HepG2 (cell line): ENCODE results near the gene SEC24D. TPM values are rescaled to one million over a fixed set of nuclear protein-coding genes. Genes with fewer than 3 reads are reported as not detected.

Experiments
- ATAC-seq: fragments of 200-7000 bp; cut with Tn5 transposase; 3 replicates; pipeline ENCODE4 v1.9.1; 2020; ENCODE audit warnings: mild to moderate bottlenecking, moderate library complexity
- BruUV-seq: library from RNA; stranded (reverse); fragments of 400-500 nt; replicated peaks from 2 replicates; lab custom pipeline; 2021; lab: Mats Ljungman, UMichigan
- CTCF ChIA-PET: fragments of 300-600 bp; formaldehyde crosslinking; extraction: SDS; loops from one replicate; lab custom pipeline; 2021; ENCODE audit warnings: low total read pairs, inconsistent platforms, low intra/inter-chr PET ratio; lab: Yijun Ruan, JAX
- POLR2A ChIA-PET: fragments of 350-600 bp; sonication (Branson Sonifier 250); formaldehyde crosslinking; loops from one replicate; lab custom pipeline; 2020; ENCODE audit warnings: antibody characterized with exemption, inconsistent platforms; lab: Yijun Ruan, JAX
- DNase-seq: peaks from one replicate; pipeline ENCODE4 v3.0.0-alpha.2; 2015; ENCODE audit warnings: low spot score
- FAIRE-seq: peaks from 3 replicates; lab custom pipeline; 2011; peaks lifted over from hg19 to GRCh38; lab: Jason Lieb, UNC
- H2AFZ ChIP-seq: one replicate; pipeline ENCODE4 v1.6.1; 2011; ENCODE audit warnings: low read length, inconsistent platforms
- H3K27ac ChIP-seq: fragments of 300-600 bp; 3 replicates; pipeline ENCODE4 v1.8.0; 2011; ENCODE audit warnings: mixed run types, mild to moderate bottlenecking, mixed read lengths, low read length, inconsistent platforms; ENCODE audit not compliant: insufficient read depth; ENCODE audit errors: extremely low read length
- H3K27me3 ChIP-seq, 2 experiments: fragments of 200-600 bp in 1 of 2; 2 replicates in 1 of 2; 3 replicates in 1 of 2; pipeline versions ENCODE4 v1.6.0 to v1.8.0; 2011; ENCODE audit warnings: low read length in 2 of 2, mild to moderate bottlenecking in 2 of 2, moderate library complexity in 2 of 2, inconsistent platforms in 1 of 2; ENCODE audit not compliant: insufficient read depth in 2 of 2, control insufficient read depth in 1 of 2
- H3K36me3 ChIP-seq, 2 experiments: fragments of 200-600 bp in 1 of 2; replicated peaks in 1 of 2; 2 replicates in 1 of 2; 3 replicates in 1 of 2; pipeline versions ENCODE4 v1.5.1 to v1.8.0; 2011; ENCODE audit warnings: low read length in 2 of 2, inconsistent platforms in 1 of 2; ENCODE audit not compliant: insufficient read depth in 2 of 2, control insufficient read depth in 1 of 2
- H3K4me1 ChIP-seq: 2 replicates; pipeline ENCODE4 v1.5.1; 2012; ENCODE audit warnings: low read length, inconsistent platforms; ENCODE audit not compliant: insufficient read depth
- H3K4me2 ChIP-seq: 2 replicates; pipeline ENCODE4 v1.6.0; 2011; ENCODE audit warnings: low read depth, low read length, inconsistent platforms
- H3K4me3 ChIP-seq, 3 experiments: fragments of 200-600 bp in 1 of 3; sonication (generic), shearing (Covaris generic) in 1 of 3; replicated peaks in 1 of 3; 2 replicates each; pipeline ENCODE4 v1.5.1; 2011 to 2016; ENCODE audit warnings: low read length in 3 of 3, inconsistent platforms in 2 of 3, low read depth in 2 of 3, mild to moderate bottlenecking in 2 of 3, control low read depth in 1 of 3, mixed read lengths in 1 of 3; ENCODE audit not compliant: insufficient read depth in 1 of 3
- H3K79me2 ChIP-seq: one replicate; pipeline ENCODE4 v1.6.1; 2011; ENCODE audit warnings: low read length, inconsistent platforms; ENCODE audit not compliant: insufficient read depth
- H3K9ac ChIP-seq: 2 replicates; pipeline ENCODE4 v1.6.0; 2011; ENCODE audit warnings: mild to moderate bottlenecking, low read depth, low read length, inconsistent platforms; ENCODE audit not compliant: insufficient read depth
- H3K9me3 ChIP-seq: 2 replicates; pipeline ENCODE4 v1.5.1; 2012; ENCODE audit warnings: mild to moderate bottlenecking, low read length
- H4K20me1 ChIP-seq: 2 replicates; pipeline ENCODE4 v1.6.0; 2011; ENCODE audit warnings: inconsistent platforms, mild to moderate bottlenecking, low read length, moderate library complexity; ENCODE audit not compliant: insufficient read depth
- ARID5B ChIP-seq: IDR thresholded peaks from 2 replicates; pipeline ENCODE4 v1.4.0; 2020; ENCODE audit warnings: mild to moderate bottlenecking, missing genetic modification reagents
- CHD4 ChIP-seq: fragments of 200-600 bp; sonication (generic); IDR thresholded peaks from 2 replicates; pipeline ENCODE4 v1.7.0; 2017; ENCODE audit warnings: mild to moderate bottlenecking, low read length, borderline replicate concordance
- GATAD2A ChIP-seq: IDR thresholded peaks from 2 replicates; pipeline ENCODE4 v1.6.1; 2016
- HDAC2 ChIP-seq: sonication (generic); formaldehyde crosslinking; IDR thresholded peaks from 2 replicates; pipeline ENCODE4 v1.4.0; 2020; ENCODE audit warnings: missing genetic modification reagents
- IKZF5 ChIP-seq: IDR thresholded peaks from 2 replicates; pipeline ENCODE4 v1.6.1; 2018; ENCODE audit warnings: missing genetic modification reagents, mild to moderate bottlenecking, missing compliant biosample characterization
- MATR3 ChIP-seq: sonication (generic); formaldehyde crosslinking; IDR thresholded peaks from 2 replicates; pipeline ENCODE4 v1.4.0; 2020; ENCODE audit warnings: missing genetic modification reagents
- NAIF1 ChIP-seq: sonication (generic); formaldehyde crosslinking; IDR thresholded peaks from 2 replicates; pipeline ENCODE4 v1.5.0; 2020; ENCODE audit warnings: mild to moderate bottlenecking, missing genetic modification reagents, borderline replicate concordance
- STAG1 ChIP-seq: sonication (generic); formaldehyde crosslinking; IDR thresholded peaks from 2 replicates; pipeline ENCODE4 v1.4.0; 2020; ENCODE audit warnings: missing genetic modification reagents
- TGIF2 ChIP-seq: IDR thresholded peaks from 2 replicates; pipeline ENCODE4 v1.6.1; 2016; ENCODE audit warnings: control low read depth, missing compliant biosample characterization
- YY1 ChIP-seq: IDR thresholded peaks from 2 replicates; pipeline ENCODE4 v1.6.1; 2011; ENCODE audit warnings: low read length, low read depth, moderate library complexity, mild to moderate bottlenecking; ENCODE audit not compliant: insufficient read depth, insufficient replicate concordance
- ZBED4 ChIP-seq: sonication (generic); formaldehyde crosslinking; IDR thresholded peaks from 2 replicates; pipeline ENCODE4 v1.4.0; 2020; ENCODE audit warnings: missing genetic modification reagents, borderline replicate concordance
- ZFYVE20 ChIP-seq: sonication (generic); formaldehyde crosslinking; IDR thresholded peaks from 2 replicates; pipeline ENCODE4 v1.8.0; 2023; ENCODE audit warnings: low read depth, mild to moderate bottlenecking, moderate library complexity, missing genetic modification reagents, borderline replicate concordance
- ZNF3 ChIP-seq: IDR thresholded peaks from 2 replicates; pipeline ENCODE4 v1.7.0; 2017; ENCODE audit warnings: inconsistent platforms
- ZNF501 ChIP-seq: sonication (generic); formaldehyde crosslinking; IDR thresholded peaks from 2 replicates; pipeline ENCODE4 v1.5.1; 2020; ENCODE audit warnings: mild to moderate bottlenecking, moderate library complexity, missing genetic modification reagents
- ZNF510 ChIP-seq: sonication (generic); formaldehyde crosslinking; IDR thresholded peaks from 2 replicates; pipeline ENCODE4 v1.4.0; 2020; ENCODE audit warnings: low read depth, mild to moderate bottlenecking, missing genetic modification reagents
- ZNF713 ChIP-seq: sonication (generic); formaldehyde crosslinking; IDR thresholded peaks from 2 replicates; pipeline ENCODE4 v1.4.0; 2020; ENCODE audit warnings: mild to moderate bottlenecking, missing genetic modification reagents
- ZNF724P ChIP-seq: sonication (generic); formaldehyde crosslinking; IDR thresholded peaks from 2 replicates; pipeline ENCODE4 v1.8.0; 2022; ENCODE audit warnings: missing genetic modification reagents, borderline replicate concordance
- WGBS: methylation state at CpG from one replicate; pipeline ENCODE4 v1.1.6; 2017; ENCODE audit warnings: low lambda C conversion rate; 5-methylcytosine and 5-hydroxymethylcytosine counted together
- in situ Hi-C: cut with HindIII; loops from 2 replicates; pipeline ENCODE4 v1.10.0; 2017; ENCODE audit warnings: low pct_unique_long_range_greater_than_20kb; ENCODE audit not compliant: extremely low pct_ligation_motif_present
- intact Hi-C: fragments of 100-400 bp; cut with micrococcal nuclease; formaldehyde crosslinking; loops from one replicate; pipeline ENCODE4 v1.10.0; 2022; ENCODE audit not compliant: unreplicated experiment
- polyA plus RNA-seq, 8 experiments: library from polyadenylated mRNA; depleted of rRNA in 3 of 8; stranded (reverse) in 7 of 8; unstranded in 1 of 8; fragments of >200 nt; fragmentation: Illumina TruSeq in 4 of 8; extraction: Trizol in 4 of 8; gene quantifications; 2 replicates each; pipeline versions ENCODE4 v1.2.1 to v1.2.3, GENCODE V29; 2011 to 2016; ENCODE audit warnings: low read depth in 4 of 8, missing spikeins in 1 of 8, mixed read lengths in 1 of 8; ENCODE audit not compliant: insufficient read depth in 1 of 8
- total RNA-seq, 5 experiments: library from RNA; depleted of rRNA; stranded (reverse); fragments of >200 nt; fragmentation: Illumina TruSeq; extraction: Trizol; gene quantifications; 2 replicates each; pipeline ENCODE4 v1.2.3, GENCODE V29; 2016; ENCODE audit warnings: low read depth in 1 of 5

Gene SEC24D
- total and polyA plus RNA-seq, 2 of the 13 experiments (the other 11 are each of a cell fraction or from before 2014, with no cell fraction given): 30.0 to 51.1 TPM

- TF ChIP-seq NAIF1 (CRISPR knock-in tag) (no peak), ZNF3 (CRISPR knock-in tag) (no peak), ZNF724P (CRISPR knock-in tag) (no peak), CHD4 (no peak), IKZF5 (CRISPR knock-in tag) (no peak), YY1 (no peak), HDAC2 (CRISPR knock-in tag) (no peak), STAG1 (CRISPR knock-in tag) (no peak), ZNF501 (no peak), ZFYVE20 (CRISPR knock-in tag) (no peak), ZNF510 (CRISPR knock-in tag) (no peak)
Observed at GRCh38 chr4:118784776-118785175, 51.1 kb downstream of the SEC24D start (continued).

- no peak for FAIRE-seq
- in situ Hi-C loops: no loop called here
- ATAC-seq: no peak
- TF ChIP-seq ARID5B (CRISPR knock-in tag): no peak
- TF ChIP-seq ZBED4 (CRISPR knock-in tag): no peak
- no peak for TF ChIP-seq ZNF713
- TF ChIP-seq TGIF2: no peak
- no peak for TF ChIP-seq GATAD2A (CRISPR knock-in tag)
- TF ChIP-seq MATR3: no peak
Observed at GRCh38 chr4:118783887-118784286, 52.0 kb downstream of the SEC24D start.

More at GRCh38 chr4:118783887-118784286, 52.0 kb downstream of the SEC24D start:
- H2AFZ ChIP-seq: no peak overlapping the region
- BruUV-seq: no TSS peak
- H3K9ac ChIP-seq: no peak overlapping the region
- ChIA-PET CTCF (no interaction called here), POLR2A (no interaction called here)
- H3K4me2 ChIP-seq: no peak overlapping the region
- intact Hi-C loops: no loop called here
- no peaks in the 10 kb centered on the region for H3K4me1 ChIP-seq
- no peaks in the 10 kb centered on the region for H3K79me2 ChIP-seq
- peaks cover 1 to 16% of the 10 kb centered on the region in 2 experiments; a peak in 4 of 5 replicates for H3K36me3 ChIP-seq
- H3K4me3 ChIP-seq: no peak overlapping the region
- H3K9me3 ChIP-seq: no peaks in the 10 kb centered on the region
- no peak overlapping the region for H3K27ac ChIP-seq
- no peak for DNase-seq
- peaks cover 3% of the 10 kb centered on the region; the same call in 1 of the 2 replicates for H4K20me1 ChIP-seq
- no peaks in the 10 kb centered on the region for H3K27me3 ChIP-seq
- WGBS: 94% methylated on average over 5 of the region's 5 CpGs
